Stimulated activated memory B cell treated with anti-CD40 and anti-IgM and Interleukin-4, amounts not matched to agents 10 μg/mL and 1 μg/mL and 100 μg/mL, for 72 hours (primary cell): Measurements from ENCODE around the gene TAGLN3.

Experiments used
- ATAC-seq: fragments of 150-1000 bp; cut with Tn5 transposase; 2 replicates; pipeline ENCODE4 v1.10.0; 2021
- H3K27ac Mint-ChIP-seq: one replicate; pipeline ENCODE4 v1.8.0; 2022; ENCODE audit warnings: mild to moderate bottlenecking, mixed read lengths
- H3K27me3 Mint-ChIP-seq: one replicate; pipeline ENCODE4 v1.8.0; 2022; ENCODE audit warnings: mixed read lengths
- H3K36me3 Mint-ChIP-seq: one replicate; pipeline ENCODE4 v1.8.0; 2022; ENCODE audit warnings: mixed read lengths
- H3K4me1 Mint-ChIP-seq: one replicate; pipeline ENCODE4 v1.8.0; 2022; ENCODE audit warnings: mixed read lengths
- H3K4me3 Mint-ChIP-seq: one replicate; pipeline ENCODE4 v1.8.0; 2022; ENCODE audit warnings: mild to moderate bottlenecking, moderate library complexity, mixed read lengths
- H3K9me3 Mint-ChIP-seq: one replicate; pipeline ENCODE4 v1.8.0; 2022; ENCODE audit warnings: mixed read lengths

TAGLN3 gene

GRCh38 chr3:111968319-111969054 is 30.2 kb upstream of the TAGLN3 start:
- no peaks in the 10 kb centered on the region for H3K27me3 Mint-ChIP-seq
- no peak for ATAC-seq
- no peaks in the 10 kb centered on the region for H3K9me3 Mint-ChIP-seq
- no peak overlapping the region for H3K27ac Mint-ChIP-seq
- H3K4me1 Mint-ChIP-seq: peaks cover 12% of the 10 kb centered on the region
- no peak overlapping the region for H3K4me3 Mint-ChIP-seq
- no peaks in the 10 kb centered on the region for H3K36me3 Mint-ChIP-seq

- Mint-ChIP-seq H3K36me3 (no peaks in the 10 kb centered on the region), H3K4me3 (no peak overlapping the region), H3K27me3 (no peaks in the 10 kb centered on the region), H3K27ac (no peak overlapping the region), H3K9me3 (no peaks in the 10 kb centered on the region), H3K4me1 (peaks cover 12% of the 10 kb centered on the region)
- no peak for ATAC-seq
Measured at GRCh38 chr3:111970376-111970775, 28.3 kb upstream of the TAGLN3 start.

GRCh38 chr3:111971533-111972130 is 27.1 kb upstream of the TAGLN3 start:
- Mint-ChIP-seq H3K4me3 (no peak overlapping the region), H3K27me3 (no peaks in the 10 kb centered on the region), H3K9me3 (no peaks in the 10 kb centered on the region), H3K27ac (no peak overlapping the region), H3K4me1 (peaks cover 12% of the 10 kb centered on the region), H3K36me3 (no peaks in the 10 kb centered on the region)
- no peak for ATAC-seq

GRCh38 chr3:111972891-111973290 is 25.8 kb upstream of the TAGLN3 start:
- H3K4me3 Mint-ChIP-seq: no peak overlapping the region
- no peak for ATAC-seq
- H3K27me3 Mint-ChIP-seq: no peaks in the 10 kb centered on the region
- no peak overlapping the region for H3K27ac Mint-ChIP-seq
- H3K9me3 Mint-ChIP-seq: no peaks in the 10 kb centered on the region
- H3K36me3 Mint-ChIP-seq: no peaks in the 10 kb centered on the region
- H3K4me1 Mint-ChIP-seq: peaks cover under 1% of the 10 kb centered on the region

GRCh38 chr3:111975131-111975530 is 23.6 kb upstream of the TAGLN3 start:
- Mint-ChIP-seq H3K4me3 (no peak overlapping the region), H3K9me3 (no peaks in the 10 kb centered on the region), H3K36me3 (no peaks in the 10 kb centered on the region), H3K27ac (no peak overlapping the region), H3K4me1 (peaks cover 6% of the 10 kb centered on the region), H3K27me3 (no peaks in the 10 kb centered on the region)
- ATAC-seq: no peak

- Mint-ChIP-seq H3K27me3 (no peaks in the 10 kb centered on the region), H3K4me3 (no peak overlapping the region), H3K9me3 (no peaks in the 10 kb centered on the region), H3K27ac (no peak overlapping the region), H3K36me3 (no peaks in the 10 kb centered on the region), H3K4me1 (peaks cover 15% of the 10 kb centered on the region)
- ATAC-seq: no peak
Measured at GRCh38 chr3:111976254-111976653, 22.5 kb upstream of the TAGLN3 start.

- H3K36me3 Mint-ChIP-seq: peaks cover under 1% of the 10 kb centered on the region
Measured at GRCh38 chr3:111978583-111979433, 19.9 kb upstream of the TAGLN3 start, which contains the start of gene ABHD10. TSS of gene ABHD10 (plus strand) at chr3:111979026. CDS start at chr3:111979062, 36 bp downstream.

GRCh38 chr3:111979434-111980038 is 19.2 kb upstream of the TAGLN3 start:
- Mint-ChIP-seq H3K27me3 (no peaks in the 10 kb centered on the region), H3K27ac (peak overlapping the region; percentile 94), H3K9me3 (no peaks in the 10 kb centered on the region), H3K4me1 (peaks cover 33% of the 10 kb centered on the region), H3K36me3 (peaks cover 8% of the 10 kb centered on the region), H3K4me3 (peak overlapping the region; percentile 84)
- peak; percentile 78 for ATAC-seq

More at GRCh38 chr3:111978583-111979433, 19.9 kb upstream of the TAGLN3 start, which contains the start of gene ABHD10:
- peak; percentile 97 for ATAC-seq
- Mint-ChIP-seq H3K27me3 (no peaks in the 10 kb centered on the region), H3K27ac (peak within 1 kb of the TSS; percentile 94), H3K4me1 (peaks cover 25% of the 10 kb centered on the region), H3K9me3 (no peaks in the 10 kb centered on the region), H3K4me3 (peak within 1 kb of the TSS; percentile 84)

- no peak for ATAC-seq
- Mint-ChIP-seq H3K9me3 (no peaks in the 10 kb centered on the region), H3K4me3 (peak overlapping the region; percentile 43), H3K27ac (no peak overlapping the region), H3K27me3 (no peaks in the 10 kb centered on the region), H3K4me1 (peaks cover 45% of the 10 kb centered on the region), H3K36me3 (peaks cover 14% of the 10 kb centered on the region)
Measured at GRCh38 chr3:111980716-111981456, 17.8 kb upstream of the TAGLN3 start.

- H3K27ac Mint-ChIP-seq: no peak overlapping the region
- ATAC-seq: no peak
- no peaks in the 10 kb centered on the region for H3K27me3 Mint-ChIP-seq
- H3K9me3 Mint-ChIP-seq: no peaks in the 10 kb centered on the region
- peak overlapping the region; percentile 43 for H3K4me3 Mint-ChIP-seq
- H3K4me1 Mint-ChIP-seq: peaks cover 45% of the 10 kb centered on the region
- peaks cover 14% of the 10 kb centered on the region for H3K36me3 Mint-ChIP-seq
Measured at GRCh38 chr3:111981457-111981763, 17.3 kb upstream of the TAGLN3 start.

GRCh38 chr3:111984636-111985298 is 14.0 kb upstream of the TAGLN3 start:
- Mint-ChIP-seq H3K4me3 (no peak overlapping the region), H3K9me3 (no peaks in the 10 kb centered on the region), H3K27me3 (no peaks in the 10 kb centered on the region), H3K27ac (peak overlapping the region; percentile 6), H3K36me3 (peaks cover 31% of the 10 kb centered on the region), H3K4me1 (peaks cover 40% of the 10 kb centered on the region)
- no peak for ATAC-seq

- ATAC-seq: no peak
- Mint-ChIP-seq H3K9me3 (no peaks in the 10 kb centered on the region), H3K27me3 (no peaks in the 10 kb centered on the region), H3K36me3 (peaks cover 37% of the 10 kb centered on the region), H3K4me3 (no peak overlapping the region), H3K27ac (no peak overlapping the region), H3K4me1 (peaks cover 25% of the 10 kb centered on the region)
Measured at GRCh38 chr3:111986800-111987199, 11.9 kb upstream of the TAGLN3 start.

GRCh38 chr3:111989061-111989678 is 9.6 kb upstream of the TAGLN3 start:
- no peaks in the 10 kb centered on the region for H3K27me3 Mint-ChIP-seq
- peaks cover 16% of the 10 kb centered on the region for H3K4me1 Mint-ChIP-seq
- no peak overlapping the region for H3K27ac Mint-ChIP-seq
- no peaks in the 10 kb centered on the region for H3K9me3 Mint-ChIP-seq
- peaks cover 47% of the 10 kb centered on the region for H3K36me3 Mint-ChIP-seq
- no peak overlapping the region for H3K4me3 Mint-ChIP-seq
- ATAC-seq: peak; percentile 74

GRCh38 chr3:111993038-111993437 is 5.7 kb upstream of the TAGLN3 start:
- ATAC-seq: no peak
- no peaks in the 10 kb centered on the region for H3K9me3 Mint-ChIP-seq
- peaks cover 25% of the 10 kb centered on the region for H3K36me3 Mint-ChIP-seq
- H3K27me3 Mint-ChIP-seq: no peaks in the 10 kb centered on the region
- H3K4me1 Mint-ChIP-seq: no peaks in the 10 kb centered on the region
- no peak overlapping the region for H3K27ac Mint-ChIP-seq
- H3K4me3 Mint-ChIP-seq: no peak overlapping the region
